HG02571 (cell line): ENCODE data around the gene AKAP7.
A peak's percentile ranks its signal among the peaks of the same experiment; 100 is the strongest.

Experiments
- ATAC-seq: cut with Tn5 transposase; IDR thresholded peaks from one replicate; pipeline ENCODE4 v1.9.1; 2021; ENCODE audit warnings: mild to moderate bottlenecking, moderate library complexity; ENCODE audit not compliant: unreplicated experiment

AKAP7 gene

GRCh38 chr6:131197716-131198115, 62.4 kb downstream of the AKAP7 start:
- ATAC-seq: no peak

GRCh38 chr6:131199568-131200272, 64.5 kb downstream of the AKAP7 start:
- peak; percentile 100 for ATAC-seq

DNA sequence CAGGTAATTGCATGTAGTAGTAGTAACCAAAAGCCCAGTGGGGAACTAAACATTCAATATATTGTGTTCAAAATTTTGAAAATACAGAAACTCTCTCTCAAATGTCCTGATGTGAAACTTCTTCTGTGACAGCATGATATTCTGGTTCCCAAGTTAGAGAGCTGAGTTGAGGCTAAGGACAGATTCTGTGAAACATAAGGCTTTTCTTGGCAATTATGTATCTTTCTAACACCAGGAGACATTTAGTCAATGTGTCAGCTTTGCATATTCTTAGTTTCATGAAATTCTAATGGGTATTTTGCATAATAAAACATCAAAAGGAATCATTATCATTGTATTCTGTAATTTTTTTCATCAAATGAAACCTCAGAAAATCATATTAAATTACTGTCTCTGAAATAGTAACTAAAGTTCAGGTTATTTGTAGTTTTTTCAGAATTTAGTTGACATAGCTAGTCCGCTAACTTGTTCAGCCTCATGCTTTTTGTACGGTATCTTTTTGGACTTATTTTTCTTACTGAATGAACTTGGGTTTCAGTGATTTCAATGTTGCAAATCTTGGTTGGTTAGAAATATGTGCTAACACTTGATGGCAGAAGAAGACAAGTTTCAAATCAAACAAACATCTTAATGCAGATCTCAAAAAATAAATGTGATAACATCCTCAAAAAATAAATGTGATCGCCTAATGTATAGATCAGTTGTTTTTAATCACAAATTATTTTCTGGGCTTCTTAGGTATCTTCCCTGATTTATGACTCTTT, 70.4 kb downstream of the AKAP7 start:
- no peak for ATAC-seq

DNA sequence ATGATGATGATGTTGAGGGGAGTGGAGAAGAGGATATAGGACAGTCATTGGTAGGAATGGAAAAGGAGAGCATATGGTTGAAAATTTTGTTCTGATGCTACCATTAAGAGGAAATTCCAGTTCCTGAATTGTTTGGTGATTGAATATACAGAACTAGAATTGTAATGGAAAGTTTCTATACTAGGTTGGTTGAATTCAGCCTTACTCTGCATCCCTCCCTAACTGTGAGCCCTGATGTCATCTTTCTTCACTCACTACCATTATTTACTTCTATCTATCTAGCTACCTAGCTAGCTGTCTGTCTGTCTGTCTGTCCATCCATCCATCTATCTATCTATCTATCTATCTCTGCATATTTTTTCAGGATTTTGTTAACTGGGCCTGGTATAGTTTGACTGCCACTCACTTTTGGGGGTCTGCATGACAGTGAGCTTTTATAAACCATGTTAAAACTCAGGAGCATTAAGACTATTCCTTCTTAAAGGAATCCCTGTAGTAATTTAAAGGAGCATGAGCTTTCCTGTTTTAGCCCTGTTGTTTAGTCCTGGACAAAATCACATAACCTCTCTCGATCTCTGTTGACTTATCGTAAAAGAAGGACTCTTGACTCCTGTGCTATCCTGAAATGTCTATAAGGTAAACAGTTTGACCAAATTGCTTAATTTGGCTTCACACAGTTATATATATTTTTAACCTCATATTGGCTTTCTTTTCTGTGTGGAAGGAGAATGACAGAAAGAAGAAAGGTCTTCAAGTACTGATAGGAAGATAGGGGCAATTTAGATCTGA, 71.4 kb downstream of the AKAP7 start:
- no peak for ATAC-seq

DNA sequence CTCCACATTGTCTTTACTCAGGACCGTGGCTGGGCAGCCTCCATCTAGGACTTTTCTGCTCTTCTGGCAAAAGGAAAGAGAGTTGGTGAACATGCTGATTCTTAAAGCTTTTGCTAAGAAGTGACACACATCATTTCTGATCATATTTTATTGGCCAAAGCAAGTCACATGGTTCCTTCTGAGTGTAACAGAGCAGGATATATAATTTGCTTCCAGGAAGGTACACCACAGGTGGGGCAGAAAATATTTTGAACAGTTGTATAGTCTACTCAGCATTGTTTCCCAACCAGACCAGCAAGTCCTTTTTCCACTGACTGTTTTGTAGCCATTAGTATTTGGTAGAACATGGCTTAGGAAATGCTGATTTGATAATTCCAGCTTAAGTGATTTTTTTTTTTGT, 73.5 kb downstream of the AKAP7 start:
- no peak for ATAC-seq

DNA sequence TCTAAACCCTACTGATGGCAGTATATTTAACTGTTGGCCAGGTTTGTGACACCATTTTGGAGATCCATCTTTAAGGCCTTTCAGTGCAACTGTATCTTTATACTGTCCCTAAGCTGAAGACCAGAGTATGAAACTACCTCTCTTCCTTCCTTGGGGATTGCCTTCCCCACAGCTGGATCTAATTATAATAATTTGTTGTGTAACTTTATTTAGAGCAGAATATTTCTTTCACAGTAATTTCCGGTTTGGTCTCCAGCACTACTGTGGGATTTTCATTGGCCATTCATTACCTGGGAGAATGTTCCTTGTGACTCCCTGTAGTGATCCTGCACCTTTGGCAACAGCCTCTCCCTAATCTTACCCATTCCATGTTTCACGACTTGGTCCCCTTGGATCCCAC, 75.2 kb downstream of the AKAP7 start:
- ATAC-seq: no peak

DNA sequence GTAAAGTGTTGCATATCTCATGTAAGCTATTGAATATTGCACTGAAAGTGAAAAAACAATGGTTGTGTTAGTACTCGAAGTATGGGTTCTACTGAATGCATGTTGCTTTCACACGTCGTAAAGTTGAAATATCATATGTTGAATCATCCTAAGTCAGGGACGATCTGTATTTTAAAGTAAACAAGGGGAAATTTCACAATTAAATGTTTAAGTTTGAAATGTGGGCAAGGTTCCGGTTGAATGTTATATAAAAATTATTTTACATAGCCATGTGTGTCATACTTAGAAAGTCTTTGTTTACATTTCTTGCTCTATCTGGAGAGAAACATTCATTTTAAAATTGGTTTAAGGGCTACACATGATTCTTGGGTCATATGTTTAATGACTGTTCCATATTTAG, 76.8 kb downstream of the AKAP7 start:
- ATAC-seq: no peak

GRCh38 chr6:131212913-131213312, 77.6 kb downstream of the AKAP7 start:
- no peak for ATAC-seq

GRCh38 chr6:131213501-131213990, 78.3 kb downstream of the AKAP7 start:
- no peak for ATAC-seq

GRCh38 chr6:131215219-131215618, 80.0 kb downstream of the AKAP7 start:
- ATAC-seq: no peak

DNA sequence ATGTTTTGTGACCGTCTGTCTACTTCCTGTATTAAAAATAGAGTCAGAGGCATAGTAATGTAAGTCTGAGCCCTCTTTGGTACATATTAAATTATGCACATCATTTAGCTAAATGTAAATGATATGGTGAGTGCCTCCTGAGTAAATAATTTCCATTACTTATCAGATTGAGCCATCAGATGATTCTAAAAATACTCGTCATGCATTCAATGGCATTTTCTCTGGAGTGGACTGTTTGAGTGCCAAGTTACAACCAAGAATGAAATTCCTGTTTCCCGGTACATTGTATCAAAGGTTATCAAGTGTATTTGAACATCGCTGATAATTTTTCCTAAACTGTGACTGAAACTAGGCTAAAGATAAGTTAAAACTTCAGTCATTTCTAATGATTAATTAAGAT, 81.0 kb downstream of the AKAP7 start:
- ATAC-seq: no peak

- ATAC-seq: no peak
These were observed 87.5 kb downstream of the AKAP7 start for GRCh38 chr6:131222773-131223172.

GRCh38 chr6:131223416-131223815, 88.1 kb downstream of the AKAP7 start:
- ATAC-seq: no peak

- no peak for ATAC-seq
These were observed 89.9 kb downstream of the AKAP7 start for GRCh38 chr6:131225127-131225526.

DNA sequence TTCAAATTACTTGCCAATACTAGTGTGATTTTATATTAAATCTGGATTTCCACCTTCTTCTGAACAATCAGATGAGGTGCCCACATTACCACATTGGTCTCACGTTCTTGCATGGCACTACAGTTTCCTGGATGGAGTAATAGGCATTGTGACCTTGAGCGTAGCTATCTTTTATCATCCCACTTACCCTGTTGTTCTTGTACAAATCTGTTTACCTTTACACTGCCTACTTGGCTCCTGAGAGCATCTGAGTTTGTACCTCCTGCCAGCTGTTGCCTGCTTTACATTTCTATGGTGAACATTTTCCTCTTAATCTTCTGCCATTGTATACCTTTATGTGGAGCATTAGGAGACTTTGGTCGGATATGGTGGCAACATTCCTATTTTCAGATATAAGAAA, 90.7 kb downstream of the AKAP7 start:
- no peak for ATAC-seq

DNA sequence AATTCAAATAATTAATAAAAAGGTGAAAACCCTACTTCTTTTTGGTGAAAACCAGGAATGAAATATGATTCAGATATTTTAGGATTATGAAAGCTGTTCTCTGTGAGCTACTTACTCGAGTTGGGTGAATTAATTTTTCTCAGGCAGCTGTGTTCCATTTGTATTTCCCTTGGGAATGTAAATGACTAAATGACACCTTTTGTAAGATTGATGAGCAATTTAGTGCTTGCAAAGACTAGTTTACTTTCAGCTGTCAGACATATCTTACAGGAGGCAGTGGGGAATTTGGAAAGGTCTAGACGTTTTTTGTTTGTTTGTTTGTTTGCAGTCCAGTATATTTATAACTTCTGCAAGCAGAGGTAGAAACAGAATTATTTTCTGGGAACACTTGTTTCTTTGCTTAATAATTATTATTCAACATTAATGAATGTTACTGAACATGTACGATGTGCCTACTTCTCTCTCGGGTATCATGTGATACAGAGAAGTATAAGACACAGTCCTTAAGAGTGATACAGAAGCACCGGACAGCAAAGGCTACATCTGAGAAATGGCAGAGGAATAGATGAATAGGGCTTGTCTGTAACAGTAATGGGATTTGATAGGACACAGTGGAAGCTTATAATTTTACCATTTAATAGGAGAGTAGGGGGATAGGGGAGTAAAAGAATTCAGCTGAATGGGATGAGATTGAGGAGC, 91.3 kb downstream of the AKAP7 start:
- ATAC-seq: no peak

DNA sequence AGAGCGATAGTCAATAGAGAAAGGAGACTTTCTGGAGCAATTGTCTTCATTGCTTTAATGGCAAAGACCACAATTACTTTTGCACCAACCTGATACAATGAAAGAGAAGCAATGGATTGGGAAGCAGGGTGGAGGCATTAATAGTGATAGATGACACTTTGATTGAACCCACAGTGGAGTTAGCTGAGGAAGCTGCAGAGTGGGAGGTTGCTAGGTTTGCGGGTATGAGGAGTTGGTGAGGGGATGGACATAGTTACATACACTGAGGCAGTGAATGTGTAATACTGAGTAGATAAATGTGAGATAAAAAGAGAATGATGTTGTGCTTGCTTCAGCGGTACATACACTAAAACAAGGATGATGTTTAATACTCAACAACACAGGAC, 91.9 kb downstream of the AKAP7 start:
- no peak for ATAC-seq

DNA sequence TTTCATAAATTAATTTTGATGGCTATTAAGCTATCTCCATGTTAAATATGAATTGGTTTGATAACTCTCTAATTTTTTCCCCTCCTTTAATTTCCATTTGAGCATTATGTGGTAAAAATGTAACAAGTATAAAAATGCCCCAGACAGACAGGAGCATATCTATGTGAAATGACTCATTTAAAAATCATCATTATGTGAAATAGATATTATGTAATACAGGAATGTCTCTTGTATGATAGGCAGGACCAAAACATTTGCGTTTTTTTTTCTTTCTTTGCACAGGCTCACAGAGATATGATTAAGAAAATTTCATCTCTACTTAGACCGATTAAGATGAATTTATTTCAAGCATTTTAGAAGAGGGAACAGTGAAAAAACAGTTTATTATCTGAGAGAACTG, 95.8 kb downstream of the AKAP7 start:
- no peak for ATAC-seq

DNA sequence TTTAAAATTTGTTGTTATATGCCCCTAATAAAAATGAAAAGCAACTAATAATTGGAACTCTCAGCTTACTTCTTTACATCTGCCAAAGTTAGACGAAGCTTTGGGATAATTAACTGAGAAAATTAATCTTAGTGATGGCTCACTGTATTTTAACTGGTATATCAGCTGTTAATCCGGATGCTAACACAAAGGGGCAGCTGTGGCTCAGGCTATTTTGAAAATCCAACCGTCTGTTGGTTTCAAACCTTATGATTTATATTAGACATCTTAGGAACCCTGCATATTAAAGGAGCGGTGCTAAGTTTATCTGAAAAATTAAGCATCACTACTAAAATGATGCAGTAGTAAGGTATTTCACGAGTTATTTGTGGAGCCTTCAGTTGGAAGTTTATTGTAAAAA, 96.6 kb downstream of the AKAP7 start:
- no peak for ATAC-seq

GRCh38 chr6:131244942-131245341, 109.7 kb downstream of the AKAP7 start:
- no peak for ATAC-seq

- ATAC-seq: no peak
These were observed 114.9 kb downstream of the AKAP7 start for GRCh38 chr6:131250122-131250521.
